Thoracic aorta (tissue), 2 donors: ENCODE measurements around the gene FRS2. TPM values are rescaled to one million over a fixed set of nuclear protein-coding genes. Genes with fewer than 3 reads are reported as not detected.

Source experiments
- ATAC-seq: fragments of 150-250 bp; one replicate; pipeline ENCODE4 v1.8.0; 2017; ENCODE audit warnings: low read depth; ENCODE audit not compliant: insufficient number of reproducible peaks, low FRiP score
- DNase-seq: peaks from one replicate; pipeline ENCODE4 v3.0.0-alpha.2; 2020; ENCODE audit warnings: low spot score
- H3K27ac ChIP-seq, 2 donors: fragments of 200-600 bp; sonication (generic); 1 replicate in 1 of 2; 2 replicates in 1 of 2; pipeline ENCODE4 v1.5.1; 2016; ENCODE audit warnings: mild to moderate bottlenecking in 2 of 2, moderate library complexity in 2 of 2
- H3K27me3 ChIP-seq: fragments of 200-600 bp; sonication (generic); replicated peaks from 2 replicates; pipeline ENCODE4 v1.6.0; 2016; ENCODE audit warnings: mild to moderate bottlenecking; ENCODE audit not compliant: insufficient read depth
- H3K36me3 ChIP-seq: fragments of 200-600 bp; sonication (generic); one replicate; pipeline ENCODE4 v1.5.1; 2016
- H3K4me1 ChIP-seq, 2 donors: fragments of 200-600 bp; sonication (generic); 1 replicate in 1 of 2; 2 replicates in 1 of 2; pipeline versions ENCODE4 v1.5.1 to v1.6.0; 2016; ENCODE audit warnings: low read depth in 2 of 2, mild to moderate bottlenecking in 1 of 2; ENCODE audit not compliant: control insufficient read depth in 1 of 2
- H3K4me3 ChIP-seq: fragments of 200-600 bp; sonication (generic); 2 replicates; pipeline ENCODE4 v1.5.1; 2016; ENCODE audit warnings: mild to moderate bottlenecking
- H3K9me3 ChIP-seq: fragments of 200-600 bp; sonication (generic); 2 replicates; pipeline ENCODE4 v1.5.1; 2016
- total RNA-seq, 2 donors: library from RNA; depleted of rRNA; stranded (reverse); fragments of >200 nt; gene quantifications; one replicate each; pipeline versions ENCODE4 v1.1.0 to v1.2.3, GENCODE V29; 2016
- TF ChIP-seq, protein P1 (sequence below): fragments of 200-600 bp; sonication (generic); IDR thresholded peaks from one replicate; pipeline ENCODE4 v1.5.1; 2019; ENCODE audit warnings: antibody characterized with exemption

FRS2 gene
- total RNA-seq, 2 donors from 2014 or later = 29.8 to 72.3 TPM

DNA sequence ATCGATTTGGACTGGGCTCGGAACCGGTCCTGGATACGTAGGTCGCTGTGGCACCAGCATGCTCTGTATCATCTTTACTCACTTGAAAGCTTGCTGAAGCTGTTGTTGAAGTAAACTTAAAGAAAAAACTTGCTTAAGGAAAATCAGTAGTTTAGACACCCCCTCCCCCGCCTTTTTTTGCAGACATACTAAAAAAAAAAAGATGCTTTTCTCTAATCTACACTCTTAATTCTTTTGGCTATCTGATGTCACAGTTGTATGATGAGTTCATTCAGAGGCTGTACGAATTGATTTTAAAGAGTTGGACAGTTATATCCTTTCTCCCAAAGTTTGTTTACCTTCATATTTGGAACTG is 865 bp downstream of the FRS2 start:
- H3K27ac ChIP-seq = peak overlapping the region; percentile 88 to 95
- no peaks in the 10 kb centered on the region for H3K27me3 ChIP-seq
- peaks cover 26 to 53% of the 10 kb centered on the region in 2 donors for H3K4me1 ChIP-seq
- peak overlapping the region; percentile 84 for H3K4me3 ChIP-seq
- ATAC-seq = no peak
- no peak for DNase-seq
- TF ChIP-seq, protein P1, sequence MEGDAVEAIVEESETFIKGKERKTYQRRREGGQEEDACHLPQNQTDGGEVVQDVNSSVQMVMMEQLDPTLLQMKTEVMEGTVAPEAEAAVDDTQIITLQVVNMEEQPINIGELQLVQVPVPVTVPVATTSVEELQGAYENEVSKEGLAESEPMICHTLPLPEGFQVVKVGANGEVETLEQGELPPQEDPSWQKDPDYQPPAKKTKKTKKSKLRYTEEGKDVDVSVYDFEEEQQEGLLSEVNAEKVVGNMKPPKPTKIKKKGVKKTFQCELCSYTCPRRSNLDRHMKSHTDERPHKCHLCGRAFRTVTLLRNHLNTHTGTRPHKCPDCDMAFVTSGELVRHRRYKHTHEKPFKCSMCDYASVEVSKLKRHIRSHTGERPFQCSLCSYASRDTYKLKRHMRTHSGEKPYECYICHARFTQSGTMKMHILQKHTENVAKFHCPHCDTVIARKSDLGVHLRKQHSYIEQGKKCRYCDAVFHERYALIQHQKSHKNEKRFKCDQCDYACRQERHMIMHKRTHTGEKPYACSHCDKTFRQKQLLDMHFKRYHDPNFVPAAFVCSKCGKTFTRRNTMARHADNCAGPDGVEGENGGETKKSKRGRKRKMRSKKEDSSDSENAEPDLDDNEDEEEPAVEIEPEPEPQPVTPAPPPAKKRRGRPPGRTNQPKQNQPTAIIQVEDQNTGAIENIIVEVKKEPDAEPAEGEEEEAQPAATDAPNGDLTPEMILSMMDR = no peak
- H3K36me3 ChIP-seq = no peaks in the 10 kb centered on the region
- H3K9me3 ChIP-seq = no peaks in the 10 kb centered on the region

DNA sequence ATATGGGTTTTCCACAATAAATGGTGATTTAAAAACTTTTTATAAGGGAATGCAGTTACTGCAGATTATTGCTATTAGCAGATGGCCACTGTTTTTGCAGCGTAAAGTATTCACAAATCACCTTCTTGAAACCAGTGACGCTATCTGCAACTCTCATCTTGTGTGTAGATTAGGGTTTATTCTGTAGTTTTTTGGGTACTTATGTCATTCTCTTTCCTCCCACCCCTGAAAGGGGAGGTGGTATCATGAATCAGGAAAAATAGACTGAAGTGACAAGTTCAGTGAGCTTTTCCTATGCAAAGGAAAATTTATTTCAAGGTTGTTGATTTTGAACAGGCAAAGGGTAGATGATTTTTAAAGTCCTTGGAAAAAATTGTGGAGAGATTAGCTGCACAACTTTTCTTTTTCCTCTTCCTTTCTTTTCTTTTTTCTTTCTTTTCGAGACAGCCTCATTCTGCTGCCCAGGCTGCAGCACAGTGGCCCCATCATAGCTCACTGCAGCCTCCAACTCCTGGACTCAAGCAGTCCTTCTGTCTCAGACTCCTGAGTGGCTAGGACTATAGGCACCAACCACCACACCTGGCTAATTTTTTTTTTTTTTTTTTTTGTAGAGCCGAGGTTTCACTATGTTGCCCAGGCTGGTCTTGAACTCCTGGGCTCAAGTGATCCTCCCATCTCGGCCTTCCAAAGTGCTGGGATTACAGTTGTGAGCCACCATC is 1.6 kb downstream of the FRS2 start:
- Histone ChIP-seq H3K9me3 (no peaks in the 10 kb centered on the region), H3K4me1 (peaks cover 28 to 57% of the 10 kb centered on the region in 2 donors), H3K36me3 (no peaks in the 10 kb centered on the region), H3K4me3 (peak overlapping the region; percentile 84), H3K27ac (no peak overlapping the region), H3K27me3 (no peaks in the 10 kb centered on the region)
- ATAC-seq (no peak), DNase-seq (no peak)
- TF ChIP-seq, protein P1 = no peak

DNA sequence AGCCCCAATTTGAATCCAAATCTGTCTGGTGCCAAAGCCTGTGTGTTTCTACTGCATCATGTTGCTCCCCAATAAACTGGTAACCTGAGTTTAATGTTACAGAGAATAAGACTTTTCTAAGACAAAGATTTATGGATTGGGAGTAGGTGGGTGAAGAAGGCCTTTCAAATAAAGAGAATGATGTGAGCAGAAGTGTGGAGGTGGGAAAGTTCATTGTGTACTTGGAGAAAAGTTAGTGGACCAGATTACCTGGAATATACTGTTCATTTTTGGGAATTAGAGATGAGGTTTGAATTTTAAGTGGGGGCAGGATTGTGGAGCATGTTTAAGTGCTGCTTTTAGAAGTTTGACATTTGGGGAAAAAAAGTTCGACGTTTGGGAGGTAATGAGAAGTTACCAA is 3.1 kb downstream of the FRS2 start:
- Histone ChIP-seq H3K27ac (peak overlapping the region; percentile 40 to 54), H3K4me3 (no peak overlapping the region), H3K4me1 (peaks cover 30 to 57% of the 10 kb centered on the region in 2 donors), H3K27me3 (no peaks in the 10 kb centered on the region), H3K36me3 (no peaks in the 10 kb centered on the region), H3K9me3 (no peaks in the 10 kb centered on the region)
- no peak for ATAC-seq
- DNase-seq = no peak
- TF ChIP-seq, protein P1 = no peak

DNA sequence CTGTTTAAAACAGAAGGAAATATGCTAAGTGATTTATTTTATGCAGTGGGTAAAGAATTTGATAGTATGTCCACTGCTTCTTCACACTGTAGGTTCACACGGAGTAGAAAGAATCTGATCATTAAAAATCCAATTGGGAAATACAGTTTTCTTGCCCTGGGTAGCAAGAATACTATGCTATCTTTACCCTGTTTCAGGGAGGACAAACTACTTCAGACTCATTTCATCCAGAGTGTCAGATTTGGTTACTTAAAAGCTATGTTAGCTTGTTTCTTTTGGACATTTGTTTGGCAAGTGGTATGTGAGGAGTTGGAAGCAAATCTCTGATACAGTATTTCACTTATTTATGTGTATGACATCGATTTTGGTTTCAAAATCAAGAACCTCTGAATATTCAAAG is 4.3 kb downstream of the FRS2 start:
- Histone ChIP-seq H3K36me3 (no peaks in the 10 kb centered on the region), H3K9me3 (no peaks in the 10 kb centered on the region), H3K4me3 (peak overlapping the region; percentile 52), H3K27me3 (no peaks in the 10 kb centered on the region), H3K27ac (peak overlapping the region; percentile 40 to 54), H3K4me1 (peaks cover 31 to 60% of the 10 kb centered on the region in 2 donors)
- DNase-seq (no peak), ATAC-seq (no peak)
- TF ChIP-seq, protein P1 = no peak

DNA sequence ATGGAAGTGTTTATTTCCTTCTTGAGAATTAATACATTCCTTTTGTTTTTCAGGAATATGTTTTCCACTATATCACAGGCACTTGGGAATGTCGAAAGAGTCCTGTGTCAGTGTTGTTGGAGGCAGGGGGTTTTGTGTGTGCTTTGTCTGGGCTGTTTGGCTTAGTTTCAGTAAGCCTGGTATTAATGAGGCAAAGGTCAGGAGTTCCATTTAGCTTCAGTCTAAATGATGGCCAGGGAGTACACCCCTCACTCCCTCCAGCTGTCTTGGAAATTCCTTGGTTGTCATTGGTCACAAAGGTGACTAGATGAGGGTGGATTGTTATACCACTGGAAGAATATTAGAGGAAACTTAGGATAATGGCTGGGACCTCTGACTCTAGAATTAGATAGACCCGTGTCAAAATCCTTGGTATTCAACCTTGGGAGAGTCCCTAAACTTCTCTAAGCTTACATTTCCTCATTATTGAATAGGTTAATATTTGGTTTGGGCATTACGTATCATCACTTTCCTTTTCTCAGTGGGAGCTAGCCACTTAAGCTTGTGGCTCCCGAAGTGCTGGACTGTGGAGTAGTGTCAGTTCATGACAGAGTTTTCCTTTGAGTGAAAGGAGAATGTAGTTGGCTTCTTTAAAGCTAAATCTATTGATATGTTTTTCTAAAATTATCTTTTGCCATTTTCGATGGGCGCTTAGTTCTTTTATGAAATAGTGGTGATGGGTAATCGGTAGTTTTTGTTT is 5.2 kb downstream of the FRS2 start:
- Histone ChIP-seq H3K27ac (peak overlapping the region; percentile 40 to 54), H3K36me3 (no peaks in the 10 kb centered on the region), H3K9me3 (no peaks in the 10 kb centered on the region), H3K27me3 (no peaks in the 10 kb centered on the region), H3K4me1 (peaks cover 32 to 61% of the 10 kb centered on the region in 2 donors), H3K4me3 (peak overlapping the region; percentile 51)
- TF ChIP-seq, protein P1 = no peak
- DNase-seq (no peak), ATAC-seq (no peak)
